Brain microvascular endothelial cell (primary cell): ENCODE results near the gene FUT7.

Experiments used
- DNase-seq: peaks from one replicate; pipeline ENCODE4 v3.0.0-alpha.2; 2020
- H3K27ac ChIP-seq: fragments of 250-450 bp; sonication (Bioruptor Pico); 2 replicates; pipeline ENCODE4 v1.5.1; 2020; ENCODE audit warnings: mild to moderate bottlenecking, moderate library complexity
- H3K27me3 ChIP-seq: fragments of 250-450 bp; sonication (Bioruptor Pico); replicated peaks from 2 replicates; pipeline ENCODE4 v1.5.1; 2020; ENCODE audit warnings: mild to moderate bottlenecking
- H3K36me3 ChIP-seq: fragments of 250-450 bp; sonication (Bioruptor Pico); replicated peaks from 2 replicates; pipeline ENCODE4 v1.5.1; 2020; ENCODE audit warnings: mild to moderate bottlenecking
- H3K4me3 ChIP-seq: 2 replicates; pipeline ENCODE4 v1.5.1; 2011; ENCODE audit warnings: low read depth, mild to moderate bottlenecking, control low read depth, low read length, moderate library complexity
- CTCF ChIP-seq: IDR thresholded peaks from 2 replicates; pipeline ENCODE4 v1.5.1; 2011; ENCODE audit warnings: low read depth, mild to moderate bottlenecking, moderate library complexity, low read length, control low read depth, inconsistent platforms; ENCODE audit errors: missing control alignments
- in situ Hi-C: cut with HindIII; loops from 2 replicates; pipeline ENCODE4 v1.10.0; 2017; ENCODE audit warnings: low sequenced_read_pairs, low pct_ligation_motif_present

The FUT7 gene

GRCh38 chr9:137032858-137033257 is 970 bp upstream of the FUT7 start:
- in situ Hi-C loops = loop anchor here (25.0 kb wide), 2 partner anchors 96 to 221 kb away; partner anchors contain the start of genes C8G, FBXW5 and RABL6
- Histone ChIP-seq H3K27ac (no peak overlapping the region), H3K27me3 (no peaks in the 10 kb centered on the region), H3K36me3 (no peaks in the 10 kb centered on the region), H3K4me3 (no peak overlapping the region)
- DNase-seq = no peak
- no peak for TF ChIP-seq CTCF

- Histone ChIP-seq H3K27ac (no peak overlapping the region), H3K4me3 (no peak overlapping the region), H3K27me3 (no peaks in the 10 kb centered on the region), H3K36me3 (no peaks in the 10 kb centered on the region)
- in situ Hi-C loops = loop anchor here (25.0 kb wide), 2 partner anchors 94 to 219 kb away; partner anchors contain the start of genes C8G, FBXW5 and RABL6
- no peak for DNase-seq
- no peak for TF ChIP-seq CTCF
Observed at GRCh38 chr9:137030538-137031527, 1.1 kb downstream of the FUT7 start.

GRCh38 chr9:137030006-137030405 is 1.9 kb downstream of the FUT7 start:
- Histone ChIP-seq H3K36me3 (no peaks in the 10 kb centered on the region), H3K4me3 (no peak overlapping the region), H3K27ac (no peak overlapping the region), H3K27me3 (no peaks in the 10 kb centered on the region)
- DNase-seq = no peak
- no peak for TF ChIP-seq CTCF
- in situ Hi-C loops = loop anchor here (25.0 kb wide), 2 partner anchors 93 to 218 kb away; partner anchors contain the start of genes C8G, FBXW5 and RABL6

- TF ChIP-seq CTCF = peak; percentile 95
- DNase-seq = peak; percentile 49
- no peaks in the 10 kb centered on the region for H3K36me3 ChIP-seq
- no peak overlapping the region for H3K4me3 ChIP-seq
- H3K27ac ChIP-seq = no peak overlapping the region
- in situ Hi-C loops = loop anchor here (25.0 kb wide), 2 partner anchors 92 to 217 kb away; partner anchors contain the start of genes C8G, FBXW5 and RABL6
- H3K27me3 ChIP-seq = no peaks in the 10 kb centered on the region
Observed at GRCh38 chr9:137029058-137029936, 2.6 kb downstream of the FUT7 start.

- in situ Hi-C loops = loop anchor here (25.0 kb wide), 2 partner anchors 91 to 216 kb away; partner anchors contain the start of genes C8G, FBXW5 and RABL6
- H3K27me3 ChIP-seq = no peaks in the 10 kb centered on the region
- TF ChIP-seq CTCF = peak; percentile 59
- H3K36me3 ChIP-seq = no peaks in the 10 kb centered on the region
- H3K4me3 ChIP-seq = peak overlapping the region; percentile 48
- H3K27ac ChIP-seq = no peak overlapping the region
- DNase-seq = no peak
Observed at GRCh38 chr9:137028263-137029057, 3.4 kb downstream of the FUT7 start.
